Smooth muscle cell of the brain vasculature (primary cell): Measurements from ENCODE around the gene IGF1R.

ENCODE experiments used
- DNase-seq: peaks from one replicate; pipeline ENCODE4 v3.0.0-alpha.2; 2012; ENCODE audit warnings: low read depth, low spot score

The IGF1R gene

DNA sequence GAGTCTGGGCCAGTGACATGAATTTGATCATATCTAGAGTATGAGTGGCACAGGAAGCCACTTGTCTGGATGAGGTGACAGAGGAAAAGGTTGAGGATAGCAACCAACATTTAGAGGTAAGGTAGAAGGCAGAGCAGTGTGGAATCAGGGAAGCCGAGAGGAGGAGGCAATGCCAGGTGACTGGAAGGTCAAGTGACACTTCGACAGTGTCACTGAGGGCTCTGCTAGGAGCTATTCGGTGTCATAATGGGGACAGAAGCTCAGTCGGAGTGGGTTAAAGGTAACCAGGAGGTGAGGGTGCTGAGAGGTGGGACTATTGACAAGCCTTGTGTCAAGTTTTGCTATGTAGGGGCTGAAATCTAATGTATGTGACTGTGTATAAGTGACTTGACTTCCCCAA, 56.7 kb downstream of the IGF1R start:
- no peak for DNase-seq

GRCh38 chr15:98706387-98706786, 58.0 kb downstream of the IGF1R start:
- DNase-seq, result no peak

GRCh38 chr15:98706986-98707385, 58.6 kb downstream of the IGF1R start:
- no peak for DNase-seq

- no peak for DNase-seq
These were observed 59.8 kb downstream of the IGF1R start for GRCh38 chr15:98708037-98708590.

DNA sequence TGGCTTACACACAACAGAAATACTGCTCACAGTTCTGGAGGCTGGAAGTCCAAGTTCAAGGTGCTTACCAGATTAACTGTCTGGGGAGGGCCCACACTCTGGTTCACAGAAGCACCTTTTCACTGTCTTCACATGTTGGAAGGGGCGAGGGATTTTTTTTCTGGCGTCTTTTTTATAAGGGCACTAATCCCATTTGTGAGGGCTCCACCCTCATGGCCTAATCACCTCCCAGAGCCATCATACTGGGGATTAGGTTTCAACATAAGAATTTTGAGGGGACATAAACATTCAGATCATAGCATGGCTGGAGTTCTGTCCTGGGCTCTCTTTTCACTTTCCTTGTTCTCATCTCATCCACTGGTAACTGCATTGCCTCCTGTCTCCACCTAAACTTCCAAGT, 63.5 kb downstream of the IGF1R start:
- no peak for DNase-seq

- DNase-seq, result no peak
These were observed 64.7 kb downstream of the IGF1R start for GRCh38 chr15:98712845-98713584.

GRCh38 chr15:98713585-98714001, 65.3 kb downstream of the IGF1R start:
- DNase-seq, result no peak

- no peak for DNase-seq
These were observed 66.6 kb downstream of the IGF1R start for GRCh38 chr15:98714922-98715321.

- DNase-seq, result no peak
These were observed 67.1 kb downstream of the IGF1R start for GRCh38 chr15:98715401-98715800.

DNA sequence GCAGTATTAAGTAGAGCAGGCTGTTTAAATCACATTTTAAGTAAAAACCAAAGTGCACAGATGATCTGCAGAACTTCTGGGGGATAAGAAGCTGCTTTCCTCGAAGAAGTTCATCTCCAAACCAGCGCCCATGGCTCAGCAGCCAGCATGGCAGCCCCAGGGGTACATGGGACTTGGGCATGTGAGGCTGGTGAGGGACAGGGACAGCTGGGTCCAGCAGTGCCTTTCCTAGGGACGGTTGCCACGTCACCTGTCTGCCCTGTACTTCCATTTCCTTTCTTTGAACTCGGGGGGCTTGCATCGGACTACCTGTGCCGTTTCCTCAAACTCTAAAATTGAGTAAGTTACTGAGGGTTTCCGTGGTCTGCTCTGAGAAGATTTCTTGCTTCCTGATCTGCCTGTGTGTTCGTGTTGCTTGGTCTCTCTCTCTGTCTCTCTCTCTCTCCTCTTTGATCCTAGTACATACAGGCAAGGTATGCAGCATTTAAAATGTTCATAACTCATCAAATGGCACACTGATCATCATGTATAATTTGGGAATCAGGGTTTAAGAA, 67.6 kb downstream of the IGF1R start:
- no peak for DNase-seq

GRCh38 chr15:98717371-98717770, 69.0 kb downstream of the IGF1R start:
- no peak for DNase-seq

DNA sequence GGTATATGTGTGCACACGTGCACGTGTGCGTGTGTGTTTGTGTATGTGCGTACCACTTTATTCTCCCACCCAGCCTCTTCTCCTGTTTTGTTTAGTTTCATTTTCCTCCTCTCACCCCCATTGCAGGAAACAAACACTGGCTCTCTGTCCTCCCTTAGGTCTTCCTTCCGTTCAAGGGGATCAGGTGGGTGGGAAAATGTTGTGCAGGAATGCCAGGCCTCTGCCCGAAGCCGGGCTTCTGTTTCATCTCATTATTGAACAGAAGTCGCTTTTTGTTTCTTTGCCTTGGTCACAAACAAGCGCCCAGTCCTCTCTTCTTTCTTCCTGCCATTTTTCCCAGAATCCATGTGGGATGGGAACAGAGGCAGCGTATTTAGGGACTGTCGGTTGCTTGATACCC, 69.6 kb downstream of the IGF1R start:
- DNase-seq, result no peak

- DNase-seq, result no peak
These were observed 70.2 kb downstream of the IGF1R start for GRCh38 chr15:98718426-98719136.

DNA sequence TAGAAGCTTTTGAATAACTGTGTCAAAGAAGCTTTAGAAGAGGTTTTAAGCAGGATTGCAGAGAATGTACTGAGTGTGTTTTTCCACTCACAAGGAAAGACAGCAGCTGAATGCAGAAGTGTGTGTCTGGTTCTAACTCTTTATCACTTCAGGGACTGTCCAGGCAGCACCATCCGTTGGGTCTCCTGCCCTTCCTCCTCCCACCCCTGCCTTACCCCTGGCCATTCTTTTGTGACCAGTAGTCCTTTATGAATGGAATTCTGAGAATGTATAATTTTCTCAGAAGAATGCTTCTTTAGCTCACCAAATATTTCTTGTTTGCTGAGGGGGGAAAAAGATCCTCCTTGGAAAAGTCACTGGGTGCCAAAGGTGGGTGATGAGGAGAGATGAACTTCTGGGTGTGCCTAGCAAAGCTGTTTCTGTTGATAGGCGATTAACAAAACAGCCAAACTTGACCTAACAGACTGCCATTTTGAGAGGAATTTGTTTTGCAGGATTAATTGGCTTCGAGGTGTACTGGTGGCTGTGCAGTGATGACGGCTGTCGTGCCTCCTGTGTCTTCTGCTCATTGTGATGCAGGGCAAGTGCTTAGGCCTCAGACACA, 70.9 kb downstream of the IGF1R start:
- no peak for DNase-seq

GRCh38 chr15:98720031-98720430, 71.7 kb downstream of the IGF1R start:
- no peak for DNase-seq

- no peak for DNase-seq
These were observed 72.5 kb downstream of the IGF1R start for GRCh38 chr15:98720577-98721565.

DNA sequence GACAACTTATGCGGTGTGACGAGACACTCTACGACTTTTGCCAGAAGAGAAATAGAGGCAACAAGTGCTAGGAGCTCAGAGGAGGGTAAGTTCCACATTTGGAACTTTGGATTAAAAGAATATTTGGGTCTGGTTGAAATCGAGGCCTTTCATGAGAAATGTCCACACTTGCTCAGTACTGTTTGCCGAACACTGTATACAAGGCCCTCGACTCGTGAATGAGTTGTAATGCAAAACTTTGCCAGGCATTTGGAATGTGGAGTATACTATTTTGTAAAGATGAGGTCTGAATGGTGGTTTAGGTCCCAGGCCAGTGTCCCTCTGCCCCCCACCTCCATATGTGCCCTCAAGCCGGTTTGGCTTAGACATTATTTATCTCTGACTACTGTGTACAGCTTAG, 73.9 kb downstream of the IGF1R start:
- DNase-seq, result no peak

DNA sequence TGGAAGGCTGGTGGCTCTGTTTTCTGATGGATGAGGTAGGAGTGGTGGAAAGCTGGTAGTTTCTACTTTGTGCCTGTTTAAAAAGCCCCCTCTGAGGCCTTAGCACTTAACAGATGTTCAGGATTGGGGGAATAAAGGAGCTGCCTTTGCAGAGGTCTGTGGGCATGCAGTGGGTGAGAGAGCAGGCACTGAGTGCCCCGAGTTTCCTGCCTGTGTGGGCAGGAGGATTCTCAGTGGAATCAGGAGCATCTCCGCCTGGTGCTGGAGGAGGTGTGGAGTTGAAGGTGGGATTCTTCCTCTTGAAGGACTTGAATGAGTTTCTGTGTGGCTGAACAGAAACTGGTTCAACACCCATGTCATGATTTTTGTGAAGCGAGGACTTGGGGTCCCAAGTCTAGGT, 74.3 kb downstream of the IGF1R start:
- no peak for DNase-seq

DNA sequence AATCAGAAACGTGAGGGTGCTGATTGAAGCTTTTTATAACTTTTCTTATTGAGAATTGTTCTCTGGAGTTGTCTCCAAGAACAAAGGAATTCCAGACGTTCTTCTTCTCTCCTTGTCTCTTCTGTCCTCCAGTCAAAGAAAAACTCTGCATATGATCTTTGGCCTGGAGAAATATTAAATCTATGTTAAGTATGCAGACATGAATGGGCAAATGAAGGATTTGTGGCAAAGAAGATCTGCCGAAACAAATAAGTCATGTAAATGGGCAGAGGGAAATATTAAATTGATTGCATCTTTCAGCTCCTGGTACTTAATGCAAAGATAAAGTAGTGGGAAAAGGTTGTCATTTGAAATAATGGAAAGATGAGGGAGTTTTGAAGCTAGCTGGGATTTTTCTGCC, 74.9 kb downstream of the IGF1R start:
- DNase-seq, result no peak

GRCh38 chr15:98724048-98724447, 75.7 kb downstream of the IGF1R start:
- DNase-seq, result no peak

GRCh38 chr15:98724494-98724893, 76.2 kb downstream of the IGF1R start:
- DNase-seq, result no peak
